ENCODE measurements around the gene CHML. TPM values are rescaled to one million over a fixed set of nuclear protein-coding genes. Genes with fewer than 3 reads are reported as not detected.

Gene CHML
- total RNA-seq, 1 donor, result 16.4 TPM

DNA sequence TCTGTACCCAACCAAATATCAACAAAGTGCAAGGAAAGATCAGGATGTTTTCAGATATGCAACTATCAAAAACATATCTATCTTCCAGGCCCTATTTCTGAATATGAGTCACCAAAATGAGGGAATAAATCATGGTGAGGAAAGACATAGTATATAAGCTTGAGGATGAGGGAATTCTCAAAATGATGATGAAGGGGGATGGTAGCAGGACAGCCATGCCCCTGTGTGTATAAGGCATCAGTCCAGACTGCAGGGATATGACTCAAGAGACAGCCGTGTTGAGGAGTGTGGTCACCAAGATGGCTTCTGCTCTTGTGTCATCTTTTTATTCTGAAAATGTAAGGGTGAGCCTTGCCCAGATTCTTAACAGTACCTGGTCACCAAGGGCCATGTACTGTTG is 7.5 kb upstream of the CHML start:
- no peak overlapping the region for H3K4me3 ChIP-seq (ENCODE audit: low read depth, low read length)
- TF ChIP-seq, protein P1, sequence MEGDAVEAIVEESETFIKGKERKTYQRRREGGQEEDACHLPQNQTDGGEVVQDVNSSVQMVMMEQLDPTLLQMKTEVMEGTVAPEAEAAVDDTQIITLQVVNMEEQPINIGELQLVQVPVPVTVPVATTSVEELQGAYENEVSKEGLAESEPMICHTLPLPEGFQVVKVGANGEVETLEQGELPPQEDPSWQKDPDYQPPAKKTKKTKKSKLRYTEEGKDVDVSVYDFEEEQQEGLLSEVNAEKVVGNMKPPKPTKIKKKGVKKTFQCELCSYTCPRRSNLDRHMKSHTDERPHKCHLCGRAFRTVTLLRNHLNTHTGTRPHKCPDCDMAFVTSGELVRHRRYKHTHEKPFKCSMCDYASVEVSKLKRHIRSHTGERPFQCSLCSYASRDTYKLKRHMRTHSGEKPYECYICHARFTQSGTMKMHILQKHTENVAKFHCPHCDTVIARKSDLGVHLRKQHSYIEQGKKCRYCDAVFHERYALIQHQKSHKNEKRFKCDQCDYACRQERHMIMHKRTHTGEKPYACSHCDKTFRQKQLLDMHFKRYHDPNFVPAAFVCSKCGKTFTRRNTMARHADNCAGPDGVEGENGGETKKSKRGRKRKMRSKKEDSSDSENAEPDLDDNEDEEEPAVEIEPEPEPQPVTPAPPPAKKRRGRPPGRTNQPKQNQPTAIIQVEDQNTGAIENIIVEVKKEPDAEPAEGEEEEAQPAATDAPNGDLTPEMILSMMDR (IDR thresholded peaks at IDR 0.05; ENCODE audit: insufficient read depth, low read depth, low read length), result no peak
- peak; percentile 31 for DNase-seq (ENCODE audit: low read depth)

- no peak overlapping the region for H3K4me3 ChIP-seq (ENCODE audit: low read depth, low read length)
- no peak for DNase-seq (ENCODE audit: low read depth)
- TF ChIP-seq, protein P1 (IDR thresholded peaks at IDR 0.05; ENCODE audit: insufficient read depth, low read depth, low read length), result no peak
Observed at GRCh38 chr1:241646201-241646600, 6.0 kb upstream of the CHML start.

DNA sequence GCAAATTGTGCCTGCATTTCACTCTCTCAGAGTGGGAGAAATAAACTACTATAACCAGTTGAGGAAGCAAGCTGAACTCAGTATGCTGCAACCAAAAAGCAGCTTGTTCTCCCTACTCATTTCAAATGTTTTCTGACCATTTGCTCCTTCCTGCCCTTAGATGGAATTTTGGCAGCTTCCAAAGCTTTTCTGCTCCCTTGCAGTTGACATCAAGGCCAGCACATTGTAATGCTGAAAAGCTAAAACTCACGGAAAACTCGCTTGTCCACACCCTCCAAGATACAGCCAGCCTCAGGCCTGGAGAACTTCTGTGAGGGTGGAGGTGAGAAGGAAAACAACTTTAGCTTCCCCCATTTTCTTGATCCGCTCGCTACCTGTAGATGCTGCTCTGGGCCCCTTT is 5.0 kb upstream of the CHML start:
- TF ChIP-seq, protein P1 (IDR thresholded peaks at IDR 0.05; ENCODE audit: insufficient read depth, low read depth, low read length), result no peak
- no peak for DNase-seq (ENCODE audit: low read depth)
- H3K4me3 ChIP-seq (ENCODE audit: low read depth, low read length), result no peak overlapping the region

DNA sequence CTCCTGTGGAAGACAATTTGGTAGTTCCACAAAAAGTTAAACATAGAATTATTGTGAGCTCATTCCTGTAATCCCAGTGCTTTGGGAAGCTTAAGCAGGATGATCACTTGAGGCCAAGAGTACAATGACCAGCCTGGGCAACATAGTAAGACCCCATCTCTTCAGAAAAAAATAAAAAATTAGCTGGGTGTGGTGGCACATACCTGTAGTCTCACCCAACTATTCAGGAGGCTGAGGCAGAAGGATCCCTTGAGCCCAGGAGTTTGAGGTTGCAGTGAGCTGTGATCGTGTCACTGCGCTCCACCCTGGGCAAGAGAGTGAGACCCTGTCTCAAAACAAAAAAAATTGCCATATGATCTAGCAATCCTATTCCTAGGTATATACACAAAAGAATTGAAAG is 4.1 kb upstream of the CHML start:
- TF ChIP-seq, protein P1 (IDR thresholded peaks at IDR 0.05; ENCODE audit: insufficient read depth, low read depth, low read length), result no peak
- no peak for DNase-seq (ENCODE audit: low read depth)

DNA sequence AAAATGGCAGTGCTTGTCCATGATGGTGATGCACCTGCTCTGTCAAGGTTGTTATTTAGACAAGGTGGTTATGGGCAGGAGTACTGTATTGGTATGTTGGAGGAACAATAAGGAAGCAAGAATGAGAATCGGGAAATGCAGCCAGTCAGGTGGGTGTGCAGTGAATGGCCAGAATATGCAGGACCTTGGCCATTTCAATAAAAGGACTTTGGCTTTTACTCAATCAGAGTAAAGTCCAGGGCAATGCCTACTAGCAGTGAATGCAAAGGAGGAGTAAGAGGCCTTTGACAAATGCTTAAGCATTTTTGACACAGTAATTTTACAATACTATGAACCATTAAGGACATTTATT is 2.4 kb upstream of the CHML start:
- TF ChIP-seq, protein P1 (IDR thresholded peaks at IDR 0.05; ENCODE audit: insufficient read depth, low read depth, low read length), result no peak
- no peak overlapping the region for H3K4me3 ChIP-seq (ENCODE audit: low read depth, low read length)
- no peak for DNase-seq (ENCODE audit: low read depth)

More for the DNA sequence above, 4.1 kb upstream of the CHML start:
- H3K4me3 ChIP-seq (ENCODE audit: low read depth, low read length), result no peak overlapping the region

- TF ChIP-seq, protein P1 (IDR thresholded peaks at IDR 0.05; ENCODE audit: insufficient read depth, low read depth, low read length), result no peak
- peak; percentile 83 for DNase-seq (ENCODE audit: low read depth)
Observed at GRCh38 chr1:241641773-241642592, 1.8 kb upstream of the CHML start.

More at GRCh38 chr1:241641773-241642592, 1.8 kb upstream of the CHML start:
- H3K4me3 ChIP-seq (ENCODE audit: low read depth, low read length), result no peak overlapping the region
